Adrenal gland (tissue), 12 donors: ENCODE measurements around the gene PPP1R10. TPM values are rescaled to one million over a fixed set of nuclear protein-coding genes. Genes with fewer than 3 reads are reported as not detected.

Experiments used
- DNase-seq, 7 donors: peaks; one replicate each; pipeline ENCODE4 v3.0.0-alpha.2; 2019 to 2020
- H3K27ac ChIP-seq, 5 donors: fragments of 200-600 bp; sonication (generic) in 4 of 5; 1 replicate in 3 of 5; 2 replicates in 2 of 5; pipeline versions ENCODE4 v1.5.1 to v1.8.0; 2016 to 2020; ENCODE audit warnings: mild to moderate bottlenecking in 1 of 5
- H3K27me3 ChIP-seq: fragments of 200-600 bp; 2 replicates; pipeline ENCODE4 v1.8.0; 2021
- H3K36me3 ChIP-seq, 2 donors: fragments of 200-600 bp; replicated peaks in 1 of 2; 1 replicate in 1 of 2; 2 replicates in 1 of 2; pipeline versions ENCODE4 v1.5.1 to v1.8.0; 2018 to 2022
- H3K4me1 ChIP-seq, 2 donors: fragments of 200-600 bp; replicated peaks in 1 of 2; 1 replicate in 1 of 2; 2 replicates in 1 of 2; pipeline versions ENCODE4 v1.5.1 to v1.8.0; 2018 to 2021
- H3K4me3 ChIP-seq, 4 donors: fragments of 200-600 bp; sonication (generic) in 3 of 4; one replicate each; pipeline ENCODE4 v1.5.1; 2016 to 2018
- H3K9me3 ChIP-seq, 3 donors: fragments of 200-600 bp; sonication (generic) in 1 of 3; replicated peaks in 1 of 3; 1 replicate in 2 of 3; 2 replicates in 1 of 3; pipeline versions ENCODE4 v1.5.1 to v1.8.0; 2016 to 2021
- CTCF ChIP-seq, 6 experiments: fragments of 450-650 bp in 4 of 6; fragments of 200-600 bp in 2 of 6; sonication (generic) in 1 of 6; IDR thresholded peaks; 1 replicate in 5 of 6; 2 replicates in 1 of 6; pipeline versions ENCODE4 v1.5.1 to v1.8.0; 2016 to 2021; ENCODE audit warnings: antibody characterized with exemption in 6 of 6, mild to moderate bottlenecking in 2 of 6, moderate library complexity in 1 of 6
- POLR2A ChIP-seq, 2 donors: fragments of 450-650 bp; IDR thresholded peaks; one replicate each; pipeline ENCODE4 v1.6.1; 2017; ENCODE audit warnings: antibody characterized with exemption in 2 of 2, mild to moderate bottlenecking in 2 of 2, moderate library complexity in 1 of 2
- WGBS, 4 donors: extraction: QIAGEN DNeasy Blood & Tissue Kit in 2 of 4; methylation state at CpG; one replicate each; pipeline versions ENCODE4 v1.1.5 to v1.1.7; 2013 to 2017; 5-methylcytosine and 5-hydroxymethylcytosine counted together
- intact Hi-C, 2 donors: fragments of 100-400 bp; cut with DNase I; formaldehyde crosslinking; loops; one replicate each; pipeline versions ENCODE4 v1.14.1 to v1.15.0; 2022 to 2023
- polyA plus RNA-seq, 3 donors: library from polyadenylated mRNA; stranded (reverse); fragments of 200-250 nt in 2 of 3; fragments of 350-450 nt in 1 of 3; fragmentation: Illumina TruSeq in 1 of 3; extraction: RNeasy Lipid Tissue Mini Kit (QIAGEN cat#74804) in 1 of 3; gene quantifications; one replicate each; pipeline ENCODE4 v1.2.3, GENCODE V29; 2013 to 2014
- total RNA-seq, 9 donors: library from RNA; depleted of rRNA in 4 of 9; stranded (reverse); fragments of >200 nt in 4 of 9; fragments of 120-200 nt in 1 of 9; fragmentation: NEBNext Ultra II Directional in 1 of 9; extraction: Animal tissue kit (Norgen Biotek cat#: 25700) in 1 of 9; gene quantifications; one replicate each; pipeline versions ENCODE4 v1.1.0 to v1.2.4, GENCODE V29; 2013 to 2023
- donor health status: healthy with polysubstance abuse.
- donor health status: Bipolar disorder and iron deficiency.
- donor health status: DM: yes; HTN: yes; CAD: no.
- donor health status: DM: no; HTN: no; CAD: no.
- donor health status: DM: no; HTN: no; CAD: no.
- donor health status: DM: yes; HTN: yes; CAD: no.

Gene PPP1R10
- total and polyA plus RNA-seq, 12 donors = 28.8 to 102 (median 64.7) TPM

- H3K36me3 ChIP-seq = no peaks in the 10 kb centered on the region
- no peaks in the 10 kb centered on the region for H3K9me3 ChIP-seq
- H3K4me1 ChIP-seq = peaks cover 5 to 43% of the 10 kb centered on the region in 2 donors
- H3K27me3 ChIP-seq = no peaks in the 10 kb centered on the region
- 74 to 85% (median 82%) methylated on average over 1 of the region's 1 CpG for WGBS, 4 donors
- no peak for DNase-seq
- H3K27ac ChIP-seq = peak overlapping the region in 3 of 5 donors; percentile 83 to 96 (median 93)
- intact Hi-C loops = no loop called here
- TF ChIP-seq POLR2A (IDR thresholded peaks at IDR 0.05) (no peak), CTCF (IDR thresholded peaks at IDR 0.05) (no peak)
- peak overlapping the region in 1 of 4 donors; percentile 85 for H3K4me3 ChIP-seq
Measured at GRCh38 chr6:30570263-30570662, 46.8 kb downstream of the PPP1R10 start.

GRCh38 chr6:30568245-30568644 is 48.8 kb downstream of the PPP1R10 start:
- Histone ChIP-seq H3K36me3 (peaks cover 0 to 3% of the 10 kb centered on the region in 2 donors), H3K9me3 (no peaks in the 10 kb centered on the region), H3K4me1 (peaks cover 5 to 27% of the 10 kb centered on the region in 2 donors), H3K4me3 (no peak overlapping the region), H3K27me3 (no peaks in the 10 kb centered on the region), H3K27ac (no peak overlapping the region)
- no peak for DNase-seq
- TF ChIP-seq POLR2A (IDR thresholded peaks at IDR 0.05) = no peak
- TF ChIP-seq CTCF (IDR thresholded peaks at IDR 0.05) = no peak
- WGBS, 4 donors = 52 to 75% (median 68%) methylated on average over 3 of the region's 3 CpGs
- intact Hi-C loops = no loop called here

- peak in 4 of 7 donors; percentile 50 to 73 (median 60) for DNase-seq
- H3K9me3 ChIP-seq = no peaks in the 10 kb centered on the region
- H3K27ac ChIP-seq = no peak overlapping the region
- peaks cover 0 to 12% of the 10 kb centered on the region in 2 donors for H3K4me1 ChIP-seq
- no peaks in the 10 kb centered on the region for H3K27me3 ChIP-seq
- TF ChIP-seq CTCF (IDR thresholded peaks at IDR 0.05) (no peak), POLR2A (IDR thresholded peaks at IDR 0.05) (no peak)
- peaks cover 0 to 24% of the 10 kb centered on the region in 2 donors for H3K36me3 ChIP-seq
- intact Hi-C loops = no loop called here
- no peak overlapping the region for H3K4me3 ChIP-seq
Measured at GRCh38 chr6:30565772-30566171, 51.3 kb downstream of the PPP1R10 start.

GRCh38 chr6:30564114-30564513 is 52.9 kb downstream of the PPP1R10 start:
- 93 to 100% (median 100%) methylated on average over 1 of the region's 1 CpG for WGBS, 4 donors
- intact Hi-C loops = no loop called here
- TF ChIP-seq POLR2A (IDR thresholded peaks at IDR 0.05) = no peak
- no peak for TF ChIP-seq CTCF (IDR thresholded peaks at IDR 0.05)
- H3K27me3 ChIP-seq = no peaks in the 10 kb centered on the region
- no peak for DNase-seq
- no peak overlapping the region for H3K27ac ChIP-seq
- peaks cover 0 to 24% of the 10 kb centered on the region in 2 donors for H3K36me3 ChIP-seq
- no peaks in the 10 kb centered on the region for H3K4me1 ChIP-seq
- no peak overlapping the region for H3K4me3 ChIP-seq
- H3K9me3 ChIP-seq = no peaks in the 10 kb centered on the region
